Spleen (tissue), 11 donors: Measurements from ENCODE around the gene ROGDI. TPM values are rescaled to one million over a fixed set of nuclear protein-coding genes. Genes with fewer than 3 reads are reported as not detected.

ENCODE experiments used
- DNase-seq: peaks from one replicate; pipeline ENCODE4 v3.0.0-alpha.2; 2020
- H3K27ac ChIP-seq, 8 donors: fragments of 200-600 bp; sonication (generic) in 7 of 8; 1 replicate in 4 of 8; 2 replicates in 4 of 8; pipeline versions ENCODE4 v1.5.0 to v1.8.0; 2016 to 2021; ENCODE audit warnings: inconsistent platforms in 4 of 8, mild to moderate bottlenecking in 4 of 8, moderate library complexity in 1 of 8
- H3K27me3 ChIP-seq, 7 donors: fragments of 200-600 bp; sonication (generic) in 6 of 7; replicated peaks in 1 of 7; 1 replicate in 4 of 7; 2 replicates in 3 of 7; pipeline versions ENCODE4 v1.5.0 to v1.8.0; 2016 to 2021; ENCODE audit warnings: inconsistent platforms in 3 of 7, mild to moderate bottlenecking in 1 of 7
- H3K36me3 ChIP-seq, 6 donors: fragments of 200-600 bp; sonication (generic) in 5 of 6; 1 replicate in 4 of 6; 2 replicates in 2 of 6; pipeline versions ENCODE4 v1.5.0 to v1.8.0; 2016 to 2021; ENCODE audit warnings: inconsistent platforms in 2 of 6
- H3K4me1 ChIP-seq, 6 donors: fragments of 200-600 bp; sonication (generic) in 5 of 6; 1 replicate in 3 of 6; 2 replicates in 3 of 6; pipeline versions ENCODE4 v1.5.0 to v1.8.0; 2016 to 2021; ENCODE audit warnings: inconsistent platforms in 3 of 6
- H3K4me3 ChIP-seq, 8 donors: fragments of 200-600 bp; sonication (generic) in 7 of 8; 1 replicate in 4 of 8; 2 replicates in 4 of 8; pipeline versions ENCODE4 v1.5.0 to v1.8.0; 2016 to 2021; ENCODE audit warnings: inconsistent platforms in 4 of 8, mild to moderate bottlenecking in 4 of 8, moderate library complexity in 2 of 8
- H3K9me3 ChIP-seq, 8 donors: fragments of 200-600 bp; sonication (generic) in 7 of 8; 1 replicate in 4 of 8; 2 replicates in 4 of 8; pipeline versions ENCODE4 v1.5.0 to v1.8.0; 2016 to 2021; ENCODE audit warnings: inconsistent platforms in 4 of 8
- POLR2A ChIP-seq, 3 donors: fragments of 450-650 bp; IDR thresholded peaks; one replicate each; pipeline ENCODE4 v1.5.1; 2017; ENCODE audit warnings: antibody characterized with exemption in 3 of 3, mild to moderate bottlenecking in 1 of 3
- POLR2AphosphoS5 ChIP-seq, 3 donors: sonication (generic); formaldehyde crosslinking; IDR thresholded peaks; one replicate each; pipeline ENCODE4 v1.5.1; 2017; ENCODE audit warnings: antibody characterized with exemption in 3 of 3
- WGBS, 5 donors: extraction: QIAGEN DNeasy Blood & Tissue Kit in 3 of 5; methylation state at CpG; one replicate each; pipeline versions ENCODE4 v1.1.5 to v1.1.7; 2013 to 2018; 5-methylcytosine and 5-hydroxymethylcytosine counted together
- intact Hi-C: fragments of 100-400 bp; cut with DNase I; formaldehyde crosslinking; loops from one replicate; pipeline ENCODE4 v1.15.0; 2023; ENCODE audit warnings: low total_unique reads
- polyA plus RNA-seq, 3 donors: library from polyadenylated mRNA; stranded (reverse); fragments of 200-250 nt; gene quantifications; one replicate each; pipeline ENCODE4 v1.2.1, GENCODE V29; 2013
- total RNA-seq, 7 donors: library from RNA; depleted of rRNA in 3 of 7; stranded (reverse); fragments of >200 nt in 3 of 7; fragmentation: NEBNext Ultra II Directional in 4 of 7; extraction: Animal tissue kit (Norgen Biotek cat#: 25700) in 4 of 7; gene quantifications; one replicate each; pipeline versions ENCODE4 v1.1.0 to v1.2.1, GENCODE V29; 2016 to 2021
- TF ChIP-seq, protein P1 (sequence below), 11 experiments: fragments of 200-600 bp in 7 of 11; fragments of 450-650 bp in 4 of 11; sonication (generic) in 4 of 11; IDR thresholded peaks in 8 of 11; conservative IDR thresholded peaks in 3 of 11; 1 replicate in 7 of 11; 2 replicates in 4 of 11; pipeline versions ENCODE4 v1.4.0 to v1.8.0; 2016 to 2021; ENCODE audit warnings: antibody characterized with exemption in 11 of 11, inconsistent platforms in 4 of 11, mild to moderate bottlenecking in 1 of 11
- donor health status: healthy with polysubstance abuse.
- donor health status: DM: no; HTN: no; CAD: no; lungs with moderate emphysema.
- donor health status: DM: no; HTN: no; CAD: no.
- donor health status: Bipolar disorder and iron deficiency.
- donor health status: healthy.
- donor health status: DM: no; HTN: no; CAD: no.
- donor health status: DM: yes; HTN: yes; CAD: no.

ROGDI gene
- total and polyA plus RNA-seq, 10 donors: 24.6 to 47.5 (median 31.9) TPM

DNA sequence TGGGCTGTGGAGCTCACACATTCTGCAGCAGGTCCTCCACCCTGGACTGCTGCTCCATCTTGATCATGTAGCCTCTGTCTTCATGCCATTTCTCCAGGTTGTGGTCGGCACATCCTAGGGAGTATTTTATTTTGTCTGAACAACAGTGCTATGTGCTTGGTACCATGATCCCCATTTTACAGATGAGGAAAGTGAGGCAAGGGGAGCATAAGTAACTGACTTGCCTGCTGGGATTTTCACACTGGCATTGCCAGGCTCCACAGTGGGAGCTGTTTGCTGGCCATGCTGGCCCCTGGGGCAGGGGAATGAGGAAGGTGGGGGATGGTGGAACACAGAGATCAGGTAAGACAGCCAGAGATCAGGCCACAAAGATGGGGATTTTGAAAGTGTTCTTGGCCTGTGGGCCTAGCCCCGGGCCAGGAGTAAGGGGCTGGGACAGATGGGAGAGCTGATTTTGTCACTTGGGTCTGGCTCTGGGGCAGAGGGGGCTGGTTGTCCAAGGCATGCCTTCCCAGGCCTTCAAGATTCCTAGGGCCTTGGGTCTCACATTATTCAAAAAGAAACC, 26.2 kb downstream of the ROGDI start:
- H3K4me3 ChIP-seq: no peak overlapping the region
- no peaks in the 10 kb centered on the region for H3K9me3 ChIP-seq
- DNase-seq: no peak
- no peak overlapping the region for H3K27ac ChIP-seq
- WGBS, 5 donors: 79 to 91% (median 82%) methylated on average over 2 of the region's 2 CpGs
- H3K27me3 ChIP-seq: no peaks in the 10 kb centered on the region
- H3K36me3 ChIP-seq: no peaks in the 10 kb centered on the region
- TF ChIP-seq POLR2A (IDR thresholded peaks at IDR 0.05) (no peak), POLR2AphosphoS5 (IDR thresholded peaks at IDR 0.05) (no peak)
- TF ChIP-seq, protein P1, sequence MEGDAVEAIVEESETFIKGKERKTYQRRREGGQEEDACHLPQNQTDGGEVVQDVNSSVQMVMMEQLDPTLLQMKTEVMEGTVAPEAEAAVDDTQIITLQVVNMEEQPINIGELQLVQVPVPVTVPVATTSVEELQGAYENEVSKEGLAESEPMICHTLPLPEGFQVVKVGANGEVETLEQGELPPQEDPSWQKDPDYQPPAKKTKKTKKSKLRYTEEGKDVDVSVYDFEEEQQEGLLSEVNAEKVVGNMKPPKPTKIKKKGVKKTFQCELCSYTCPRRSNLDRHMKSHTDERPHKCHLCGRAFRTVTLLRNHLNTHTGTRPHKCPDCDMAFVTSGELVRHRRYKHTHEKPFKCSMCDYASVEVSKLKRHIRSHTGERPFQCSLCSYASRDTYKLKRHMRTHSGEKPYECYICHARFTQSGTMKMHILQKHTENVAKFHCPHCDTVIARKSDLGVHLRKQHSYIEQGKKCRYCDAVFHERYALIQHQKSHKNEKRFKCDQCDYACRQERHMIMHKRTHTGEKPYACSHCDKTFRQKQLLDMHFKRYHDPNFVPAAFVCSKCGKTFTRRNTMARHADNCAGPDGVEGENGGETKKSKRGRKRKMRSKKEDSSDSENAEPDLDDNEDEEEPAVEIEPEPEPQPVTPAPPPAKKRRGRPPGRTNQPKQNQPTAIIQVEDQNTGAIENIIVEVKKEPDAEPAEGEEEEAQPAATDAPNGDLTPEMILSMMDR (IDR thresholded peaks at IDR 0.05 in 8 of 11, conservative IDR thresholded peaks at IDR 0.05 in 3 of 11): no peak
- intact Hi-C loops: no loop called here
- no peaks in the 10 kb centered on the region for H3K4me1 ChIP-seq

- TF ChIP-seq POLR2AphosphoS5 (IDR thresholded peaks at IDR 0.05) (no peak), POLR2A (IDR thresholded peaks at IDR 0.05) (no peak)
- TF ChIP-seq, protein P1 (IDR thresholded peaks at IDR 0.05 in 8 of 11, conservative IDR thresholded peaks at IDR 0.05 in 3 of 11): no peak
- Histone ChIP-seq H3K9me3 (no peaks in the 10 kb centered on the region), H3K27me3 (no peaks in the 10 kb centered on the region), H3K27ac (no peak overlapping the region), H3K36me3 (no peaks in the 10 kb centered on the region), H3K4me1 (no peaks in the 10 kb centered on the region), H3K4me3 (no peak overlapping the region)
- WGBS, 5 donors: 82 to 90% (median 87%) methylated on average over 5 to 13 of the region's 13 CpGs
- no peak for DNase-seq
- intact Hi-C loops: no loop called here
Measured at GRCh38 chr16:4775005-4775404, 27.4 kb downstream of the ROGDI start.

DNA sequence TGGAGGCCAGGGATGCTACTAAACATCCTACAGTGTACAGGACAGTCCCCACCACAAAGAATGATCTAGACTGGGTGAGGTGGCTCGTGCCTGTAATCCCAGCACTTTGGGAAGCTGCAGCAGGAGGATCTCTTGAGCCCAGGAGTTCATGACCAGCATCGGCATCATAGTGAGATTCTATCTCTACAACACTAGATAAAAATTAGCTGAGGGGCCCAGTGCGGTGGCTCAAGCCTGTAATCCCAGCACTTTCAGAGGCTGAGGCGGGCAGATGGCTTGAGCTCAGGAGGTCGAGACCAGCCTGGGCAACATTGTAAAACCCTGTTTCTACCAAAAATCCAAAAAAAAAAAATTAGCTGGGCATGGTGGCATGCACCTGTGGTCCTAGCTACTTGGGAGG, 30.1 kb downstream of the ROGDI start:
- Histone ChIP-seq H3K36me3 (no peaks in the 10 kb centered on the region), H3K9me3 (no peaks in the 10 kb centered on the region), H3K4me1 (peaks cover 8 to 20% (median 17%) of the 10 kb centered on the region in 6 donors), H3K27me3 (no peaks in the 10 kb centered on the region), H3K4me3 (no peak overlapping the region), H3K27ac (no peak overlapping the region)
- no peak for TF ChIP-seq POLR2AphosphoS5 (IDR thresholded peaks at IDR 0.05)
- TF ChIP-seq POLR2A (IDR thresholded peaks at IDR 0.05): no peak
- TF ChIP-seq, protein P1 (IDR thresholded peaks at IDR 0.05 in 8 of 11, conservative IDR thresholded peaks at IDR 0.05 in 3 of 11): no peak
- no peak for DNase-seq
- intact Hi-C loops: no loop called here
- WGBS, 5 donors: 77 to 92% (median 89%) methylated on average over 4 to 5 of the region's 5 CpGs

DNA sequence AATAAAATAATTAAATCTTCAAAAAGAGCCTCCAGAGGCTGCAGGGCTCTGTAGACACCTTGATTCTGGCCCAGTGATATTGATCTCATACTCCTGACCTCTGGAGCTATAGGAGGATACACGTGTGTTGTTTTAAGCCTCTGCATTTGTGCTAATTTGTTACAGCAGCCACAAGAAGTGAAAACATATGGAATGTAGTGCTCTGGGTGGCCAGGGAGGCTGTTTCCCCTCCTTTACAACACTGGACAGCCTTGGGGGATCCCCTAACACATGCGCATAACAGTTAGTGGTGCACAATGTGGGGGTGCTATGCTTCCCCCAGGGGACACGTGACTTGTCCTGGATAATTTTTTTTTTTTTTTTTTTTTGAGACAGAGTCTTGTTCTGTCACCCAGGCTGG, 30.8 kb downstream of the ROGDI start:
- no peak for DNase-seq

More for the DNA sequence above, 30.8 kb downstream of the ROGDI start:
- Histone ChIP-seq H3K9me3 (no peaks in the 10 kb centered on the region), H3K27ac (no peak overlapping the region), H3K4me1 (peaks cover 10 to 25% (median 19%) of the 10 kb centered on the region in 6 donors), H3K27me3 (no peaks in the 10 kb centered on the region), H3K36me3 (no peaks in the 10 kb centered on the region), H3K4me3 (no peak overlapping the region)
- intact Hi-C loops: no loop called here
- TF ChIP-seq POLR2AphosphoS5 (IDR thresholded peaks at IDR 0.05): no peak
- TF ChIP-seq POLR2A (IDR thresholded peaks at IDR 0.05): no peak
- TF ChIP-seq, protein P1 (IDR thresholded peaks at IDR 0.05 in 8 of 11, conservative IDR thresholded peaks at IDR 0.05 in 3 of 11): no peak
- 54 to 82% (median 68%) methylated on average over 3 of the region's 3 CpGs for WGBS, 5 donors
